Measurements from ENCODE around the gene ABCB4.
"Not testable (repeated sequence)": the region's sequence is repeated elsewhere in the genome, so short reads cannot be mapped to it uniquely, and the experiment has no call there.

ABCB4 gene

GRCh38 chr7:87474533-87475358, 734 bp downstream of the ABCB4 start:
- Histone ChIP-seq H3K36me3 (ENCODE audit: insufficient read depth, low read length) (no peaks in the 10 kb centered on the region), H3K27ac (ENCODE audit: low read depth, low read length) (no peak overlapping the region), H3K4me1 (ENCODE audit: insufficient read depth, low read length) (peaks cover 6% of the 10 kb centered on the region), H3K4me3 (ENCODE audit: low read length) (peak overlapping the region; percentile 66), H3K9me3 (ENCODE audit: insufficient read depth, low read depth, low read length) (no peaks in the 10 kb centered on the region), H3K27me3 (ENCODE audit: insufficient read depth, low read length) (peaks cover 51% of the 10 kb centered on the region), H3K9ac (ENCODE audit: low read depth, low read length) (peak overlapping the region; percentile 45; the same call in 1 of the 2 replicates)
- WGBS, result 28% methylated on average over 13 of the region's 14 CpGs

GRCh38 chr7:87473986-87474385, 1.5 kb downstream of the ABCB4 start:
- Histone ChIP-seq H3K27ac (ENCODE audit: low read depth, low read length) (no peak overlapping the region), H3K27me3 (ENCODE audit: insufficient read depth, low read length) (peaks cover 51% of the 10 kb centered on the region), H3K9ac (ENCODE audit: low read depth, low read length) (no peak overlapping the region), H3K4me1 (ENCODE audit: insufficient read depth, low read length) (peaks cover 6% of the 10 kb centered on the region), H3K9me3 (ENCODE audit: insufficient read depth, low read depth, low read length) (no peaks in the 10 kb centered on the region), H3K4me3 (ENCODE audit: low read length) (no peak overlapping the region), H3K36me3 (ENCODE audit: insufficient read depth, low read length) (no peaks in the 10 kb centered on the region)
- 92% methylated on average over 2 of the region's 2 CpGs for WGBS

- Histone ChIP-seq H3K27ac (ENCODE audit: low read depth, low read length) (no peak overlapping the region), H3K4me1 (ENCODE audit: insufficient read depth, low read length) (peaks cover 6% of the 10 kb centered on the region), H3K4me3 (ENCODE audit: low read length) (no peak overlapping the region), H3K36me3 (ENCODE audit: insufficient read depth, low read length) (no peaks in the 10 kb centered on the region), H3K27me3 (ENCODE audit: insufficient read depth, low read length) (peaks cover 51% of the 10 kb centered on the region), H3K9ac (ENCODE audit: low read depth, low read length) (no peak overlapping the region), H3K9me3 (ENCODE audit: insufficient read depth, low read depth, low read length) (no peaks in the 10 kb centered on the region)
- 85% methylated on average over 2 of the region's 2 CpGs for WGBS
Measured at GRCh38 chr7:87473192-87473591, 2.3 kb downstream of the ABCB4 start.

GRCh38 chr7:87471473-87471872, 4.0 kb downstream of the ABCB4 start:
- H3K36me3 ChIP-seq (ENCODE audit: insufficient read depth, low read length), result no peaks in the 10 kb centered on the region
- H3K27ac ChIP-seq (ENCODE audit: low read depth, low read length), result no peak overlapping the region
- peaks cover 37% of the 10 kb centered on the region for H3K27me3 ChIP-seq (ENCODE audit: insufficient read depth, low read length)
- H3K9ac ChIP-seq (ENCODE audit: low read depth, low read length), result no peak overlapping the region
- peaks cover 6% of the 10 kb centered on the region for H3K4me1 ChIP-seq (ENCODE audit: insufficient read depth, low read length)
- no peak overlapping the region for H3K4me3 ChIP-seq (ENCODE audit: low read length)
- H3K9me3 ChIP-seq (ENCODE audit: insufficient read depth, low read depth, low read length), result no peaks in the 10 kb centered on the region
- 94% methylated on average over 2 of the region's 2 CpGs for whole genome bisulfite sequencing

- not testable (repeated sequence) for H3K9me3 ChIP-seq (ENCODE audit: insufficient read depth, low read depth, low read length); H3K27ac ChIP-seq (ENCODE audit: low read depth, low read length); H3K4me1 ChIP-seq (ENCODE audit: insufficient read depth, low read length); H3K4me3 ChIP-seq (ENCODE audit: low read length); H3K9ac ChIP-seq (ENCODE audit: low read depth, low read length); H3K36me3 ChIP-seq (ENCODE audit: insufficient read depth, low read length)
- peaks cover 15% of the 10 kb centered on the region for H3K27me3 ChIP-seq (ENCODE audit: insufficient read depth, low read length)
Measured at GRCh38 chr7:87469204-87469603, 6.3 kb downstream of the ABCB4 start.

- not testable (repeated sequence) for H3K36me3 ChIP-seq (ENCODE audit: insufficient read depth, low read length); H3K9me3 ChIP-seq (ENCODE audit: insufficient read depth, low read depth, low read length); H3K27me3 ChIP-seq (ENCODE audit: insufficient read depth, low read length); H3K4me1 ChIP-seq (ENCODE audit: insufficient read depth, low read length); H3K27ac ChIP-seq (ENCODE audit: low read depth, low read length); H3K9ac ChIP-seq (ENCODE audit: low read depth, low read length)
- WGBS, result 72% methylated on average over 6 of the region's 7 CpGs
- H3K4me3 ChIP-seq (ENCODE audit: low read length), result peak overlapping the region; percentile 46; the same call in 1 of the 2 replicates
Measured at GRCh38 chr7:87465534-87465880, 10.0 kb downstream of the ABCB4 start.

GRCh38 chr7:87464830-87465533, 10.5 kb downstream of the ABCB4 start:
- H3K36me3 ChIP-seq (ENCODE audit: insufficient read depth, low read length); H3K27ac ChIP-seq (ENCODE audit: low read depth, low read length); H3K27me3 ChIP-seq (ENCODE audit: insufficient read depth, low read length); H3K9me3 ChIP-seq (ENCODE audit: insufficient read depth, low read depth, low read length); H3K4me1 ChIP-seq (ENCODE audit: insufficient read depth, low read length): not testable (repeated sequence)
- Histone ChIP-seq H3K4me3 (ENCODE audit: low read length) (peak overlapping the region; percentile 46), H3K9ac (ENCODE audit: low read depth, low read length) (peak overlapping the region; percentile 58; the same call in 1 of the 2 replicates)
- 49% methylated on average over 16 of the region's 16 CpGs for WGBS

GRCh38 chr7:87463982-87464381, 11.5 kb downstream of the ABCB4 start:
- Histone ChIP-seq H3K36me3 (ENCODE audit: insufficient read depth, low read length) (no peaks in the 10 kb centered on the region), H3K27me3 (ENCODE audit: insufficient read depth, low read length) (no peaks in the 10 kb centered on the region), H3K9ac (ENCODE audit: low read depth, low read length) (no peak overlapping the region), H3K27ac (ENCODE audit: low read depth, low read length) (no peak overlapping the region), H3K9me3 (ENCODE audit: insufficient read depth, low read depth, low read length) (no peaks in the 10 kb centered on the region), H3K4me1 (ENCODE audit: insufficient read depth, low read length) (peaks cover 10% of the 10 kb centered on the region), H3K4me3 (ENCODE audit: low read length) (no peak overlapping the region)
- WGBS, result 85% methylated on average over 2 of the region's 2 CpGs

GRCh38 chr7:87460444-87460843, 15.0 kb downstream of the ABCB4 start:
- not testable (repeated sequence) for H3K36me3 ChIP-seq (ENCODE audit: insufficient read depth, low read length); H3K9ac ChIP-seq (ENCODE audit: low read depth, low read length); H3K27me3 ChIP-seq (ENCODE audit: insufficient read depth, low read length); H3K4me1 ChIP-seq (ENCODE audit: insufficient read depth, low read length); H3K4me3 ChIP-seq (ENCODE audit: low read length); H3K9me3 ChIP-seq (ENCODE audit: insufficient read depth, low read depth, low read length); H3K27ac ChIP-seq (ENCODE audit: low read depth, low read length)
- WGBS, result 85% methylated on average over 2 of the region's 3 CpGs

GRCh38 chr7:87459941-87460340, 15.5 kb downstream of the ABCB4 start:
- Histone ChIP-seq H3K27ac (ENCODE audit: low read depth, low read length) (no peak overlapping the region), H3K4me1 (ENCODE audit: insufficient read depth, low read length) (peaks cover 10% of the 10 kb centered on the region), H3K27me3 (ENCODE audit: insufficient read depth, low read length) (no peaks in the 10 kb centered on the region), H3K9ac (ENCODE audit: low read depth, low read length) (no peak overlapping the region), H3K4me3 (ENCODE audit: low read length) (no peak overlapping the region), H3K9me3 (ENCODE audit: insufficient read depth, low read depth, low read length) (no peaks in the 10 kb centered on the region), H3K36me3 (ENCODE audit: insufficient read depth, low read length) (no peaks in the 10 kb centered on the region)
- 86% methylated on average over 2 of the region's 2 CpGs for WGBS

- Histone ChIP-seq H3K27ac (ENCODE audit: low read depth, low read length) (no peak overlapping the region), H3K27me3 (ENCODE audit: insufficient read depth, low read length) (no peaks in the 10 kb centered on the region), H3K4me3 (ENCODE audit: low read length) (no peak overlapping the region), H3K9ac (ENCODE audit: low read depth, low read length) (no peak overlapping the region), H3K4me1 (ENCODE audit: insufficient read depth, low read length) (no peaks in the 10 kb centered on the region), H3K9me3 (ENCODE audit: insufficient read depth, low read depth, low read length) (no peaks in the 10 kb centered on the region), H3K36me3 (ENCODE audit: insufficient read depth, low read length) (no peaks in the 10 kb centered on the region)
- 93% methylated on average over 3 of the region's 3 CpGs for WGBS
Measured at GRCh38 chr7:87458148-87458547, 17.3 kb downstream of the ABCB4 start.
